Uterus (tissue), 2 donors: ENCODE measurements around the gene YARS1.

Experiments used
- CTCF ChIP-seq, 4 experiments: fragments of 200-600 bp in 2 of 4; fragments of 450-650 bp in 2 of 4; sonication (generic) in 2 of 4; IDR thresholded peaks; one replicate each; pipeline ENCODE4 v1.5.1; 2016 to 2019; ENCODE audit warnings: antibody characterized with exemption in 4 of 4, mild to moderate bottlenecking in 2 of 4, moderate library complexity in 1 of 4
- POLR2A ChIP-seq, 2 donors: fragments of 450-650 bp; IDR thresholded peaks; one replicate each; pipeline ENCODE4 v1.6.1; 2016; ENCODE audit warnings: antibody characterized with exemption in 2 of 2, mild to moderate bottlenecking in 1 of 2, moderate library complexity in 1 of 2

GRCh38 chr1:32749332-32749731 lies 67.8 kb downstream of the YARS1 start:
- no peak for TF ChIP-seq CTCF (IDR thresholded peaks at IDR 0.05)
- TF ChIP-seq POLR2A (IDR thresholded peaks at IDR 0.05) = no peak
